ENCODE data around the gene PEX14. TPM values are rescaled to one million over a fixed set of nuclear protein-coding genes. Genes with fewer than 3 reads are reported as not detected.

PEX14 gene
- total and polyA plus RNA-seq, 2 donors, result 8.8 to 16.1 TPM

DNA sequence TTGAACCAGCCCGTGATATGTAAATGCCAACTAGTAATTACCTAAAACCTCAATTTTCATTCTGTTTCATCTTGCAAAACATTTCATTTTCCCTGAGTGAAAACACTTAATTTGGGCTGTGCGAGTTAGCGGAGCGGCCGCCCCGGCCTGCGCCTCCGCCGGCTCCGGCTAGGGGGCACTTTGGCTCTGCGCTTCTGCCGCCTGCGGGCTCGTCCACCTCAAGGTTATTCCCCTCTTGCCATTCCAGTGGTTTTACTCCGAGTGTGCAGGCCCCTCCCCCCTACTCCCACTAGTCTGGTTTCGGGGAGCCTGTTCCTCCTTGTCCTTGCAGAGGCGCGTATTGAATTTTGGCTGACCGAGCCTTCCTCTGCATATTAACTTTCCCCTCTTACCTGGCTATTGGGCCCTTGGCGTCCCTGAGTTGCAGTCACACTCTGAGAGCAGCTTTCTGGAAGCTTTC, 55.6 kb downstream of the PEX14 start:
- Histone ChIP-seq H3K27me3 (ENCODE audit: control insufficient read depth in 2 of 2, insufficient read depth in 1 of 2, low read length in 1 of 2) (no peaks in the 10 kb centered on the region), H3K9me3 (ENCODE audit: control insufficient read depth in 2 of 2, insufficient read depth in 1 of 2, low read length in 1 of 2) (no peaks in the 10 kb centered on the region), H3K4me3 (ENCODE audit: low read length in 2 of 2) (no peak overlapping the region), H3K27ac (ENCODE audit: low read depth in 1 of 2, low read length in 1 of 2) (no peak overlapping the region), H3K4me1 (ENCODE audit: control insufficient read depth in 2 of 2, insufficient read depth in 2 of 2, low read length in 2 of 2) (peaks cover 0 to 4% of the 10 kb centered on the region in 2 donors), H3K36me3 (ENCODE audit: control insufficient read depth in 2 of 2, insufficient read depth in 2 of 2, low read length in 1 of 2) (no peaks in the 10 kb centered on the region)
- peak in 3 of 9 donors; percentile 18 to 36 (median 21) for DNase-seq (ENCODE audit: low read depth in 6 of 9, low spot score in 9 of 9)
- WGBS, result 66% methylated on average over 20 of the region's 20 CpGs

DNA sequence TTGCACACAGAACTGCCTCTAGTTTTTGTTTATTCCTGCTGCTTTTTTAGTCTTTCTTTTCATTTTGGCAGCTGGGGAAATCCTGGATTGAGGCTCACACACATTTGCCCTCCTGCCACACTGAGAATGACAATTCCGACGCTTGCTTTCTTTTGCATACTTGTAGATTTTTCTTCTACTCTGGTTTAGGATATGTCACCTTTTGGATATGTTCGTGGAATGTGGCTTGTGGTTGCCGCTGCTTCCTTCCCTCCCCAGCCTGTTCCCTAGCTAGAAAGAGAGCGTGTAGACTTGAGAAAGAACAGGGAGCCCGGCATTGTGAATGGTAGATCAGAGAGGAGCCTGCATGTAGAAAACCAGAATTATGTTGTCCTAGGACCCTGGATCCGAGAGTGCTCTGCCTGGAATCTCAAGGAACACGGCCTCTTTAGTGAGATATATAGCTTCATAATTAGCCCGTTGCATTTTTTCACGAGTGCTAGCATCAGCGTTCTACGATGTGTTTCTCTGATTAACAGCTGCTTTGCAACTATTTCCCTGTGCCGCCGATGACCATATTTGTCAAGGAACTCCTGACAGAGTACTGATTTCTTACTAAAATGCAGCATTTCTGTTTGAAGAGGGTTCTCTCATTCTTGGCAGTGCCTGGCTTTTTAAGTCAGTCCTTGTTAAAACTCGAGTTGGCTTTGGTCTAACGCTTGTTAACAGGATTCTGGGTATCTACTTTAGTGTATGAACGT, 56.2 kb downstream of the PEX14 start:
- Histone ChIP-seq H3K36me3 (ENCODE audit: control insufficient read depth in 2 of 2, insufficient read depth in 2 of 2, low read length in 1 of 2) (peaks cover 0 to under 1% of the 10 kb centered on the region in 2 donors), H3K27ac (ENCODE audit: low read depth in 1 of 2, low read length in 1 of 2) (no peak overlapping the region), H3K9me3 (ENCODE audit: control insufficient read depth in 2 of 2, insufficient read depth in 1 of 2, low read length in 1 of 2) (no peaks in the 10 kb centered on the region), H3K4me3 (ENCODE audit: low read length in 2 of 2) (no peak overlapping the region), H3K4me1 (ENCODE audit: control insufficient read depth in 2 of 2, insufficient read depth in 2 of 2, low read length in 2 of 2) (peaks cover 0 to 4% of the 10 kb centered on the region in 2 donors), H3K27me3 (ENCODE audit: control insufficient read depth in 2 of 2, insufficient read depth in 1 of 2, low read length in 1 of 2) (no peaks in the 10 kb centered on the region)
- WGBS, result 78% methylated on average over 17 of the region's 17 CpGs
- DNase-seq (ENCODE audit: low read depth in 6 of 9, low spot score in 9 of 9), result no peak

DNA sequence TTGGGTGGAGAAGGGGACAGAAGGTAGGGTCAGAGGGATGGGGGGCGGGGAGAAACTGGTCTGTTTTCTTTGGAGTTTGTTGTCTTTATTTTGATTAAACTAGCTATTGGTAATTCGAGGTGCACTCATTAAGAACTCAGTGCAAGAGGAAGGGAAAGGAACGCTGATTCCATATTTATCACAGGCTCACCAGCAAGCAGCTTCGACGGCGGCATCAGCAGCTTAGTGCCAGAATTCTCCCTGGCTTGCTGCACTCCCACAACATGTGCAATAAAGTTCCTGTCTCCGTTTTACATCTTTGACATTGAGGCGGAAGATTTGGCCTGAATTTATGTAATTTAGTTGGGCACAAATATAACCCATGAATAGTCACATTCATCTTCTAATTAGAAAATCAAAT, 57.6 kb downstream of the PEX14 start:
- Histone ChIP-seq H3K4me3 (ENCODE audit: low read length in 2 of 2) (no peak overlapping the region), H3K27ac (ENCODE audit: low read depth in 1 of 2, low read length in 1 of 2) (no peak overlapping the region), H3K36me3 (ENCODE audit: control insufficient read depth in 2 of 2, insufficient read depth in 2 of 2, low read length in 1 of 2) (peaks cover 5 to 8% of the 10 kb centered on the region in 2 donors), H3K27me3 (ENCODE audit: control insufficient read depth in 2 of 2, insufficient read depth in 1 of 2, low read length in 1 of 2) (no peaks in the 10 kb centered on the region), H3K4me1 (ENCODE audit: control insufficient read depth in 2 of 2, insufficient read depth in 2 of 2, low read length in 2 of 2) (peaks cover 0 to 4% of the 10 kb centered on the region in 2 donors), H3K9me3 (ENCODE audit: control insufficient read depth in 2 of 2, insufficient read depth in 1 of 2, low read length in 1 of 2) (no peaks in the 10 kb centered on the region)
- no peak for DNase-seq (ENCODE audit: low read depth in 6 of 9, low spot score in 9 of 9)
- WGBS, result 97% methylated on average over 8 of the region's 8 CpGs

GRCh38 chr1:10534519-10534918, 59.8 kb downstream of the PEX14 start:
- Histone ChIP-seq H3K27me3 (ENCODE audit: control insufficient read depth in 2 of 2, insufficient read depth in 1 of 2, low read length in 1 of 2) (no peaks in the 10 kb centered on the region), H3K9me3 (ENCODE audit: control insufficient read depth in 2 of 2, insufficient read depth in 1 of 2, low read length in 1 of 2) (no peaks in the 10 kb centered on the region), H3K36me3 (ENCODE audit: control insufficient read depth in 2 of 2, insufficient read depth in 2 of 2, low read length in 1 of 2) (peaks cover 11 to 15% of the 10 kb centered on the region in 2 donors), H3K4me1 (ENCODE audit: control insufficient read depth in 2 of 2, insufficient read depth in 2 of 2, low read length in 2 of 2) (peaks cover 0 to 4% of the 10 kb centered on the region in 2 donors), H3K4me3 (ENCODE audit: low read length in 2 of 2) (no peak overlapping the region), H3K27ac (ENCODE audit: low read depth in 1 of 2, low read length in 1 of 2) (no peak overlapping the region)
- WGBS, result 98% methylated on average over 7 of the region's 7 CpGs
- DNase-seq (ENCODE audit: low read depth in 6 of 9, low spot score in 9 of 9), result no peak

DNA sequence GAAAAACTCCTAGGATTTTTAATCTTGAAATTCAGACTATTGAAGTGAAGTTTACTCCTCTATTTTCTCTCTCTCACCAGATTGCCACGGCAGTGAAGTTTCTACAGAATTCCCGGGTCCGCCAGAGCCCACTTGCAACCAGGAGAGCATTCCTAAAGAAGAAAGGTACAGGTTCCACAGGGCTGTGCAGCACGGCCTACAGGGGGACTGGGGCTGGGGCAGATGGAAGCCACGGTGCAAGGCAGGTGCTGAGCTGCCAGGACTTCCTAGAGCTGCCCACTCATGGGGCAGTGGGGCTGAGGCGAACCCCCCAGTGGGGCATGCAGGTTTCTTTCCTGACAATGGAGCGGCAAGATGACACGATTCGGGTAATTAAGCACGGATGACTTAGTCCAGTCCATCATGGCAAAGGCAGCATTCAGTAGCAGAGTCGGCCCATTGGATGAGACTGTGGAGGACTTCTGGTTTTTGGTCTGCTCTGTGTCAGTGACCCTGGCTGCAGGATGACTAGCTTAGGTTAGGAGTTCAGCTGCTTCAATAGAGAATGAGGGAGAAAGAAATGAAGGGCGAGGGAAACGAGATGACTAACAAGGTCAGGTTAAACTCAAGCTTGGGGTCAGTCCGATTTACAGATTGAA, 61.5 kb downstream of the PEX14 start:
- no peak overlapping the region for H3K27ac ChIP-seq (ENCODE audit: low read depth in 1 of 2, low read length in 1 of 2)
- H3K36me3 ChIP-seq (ENCODE audit: control insufficient read depth in 2 of 2, insufficient read depth in 2 of 2, low read length in 1 of 2), result peaks cover 11 to 19% of the 10 kb centered on the region in 2 donors
- no peaks in the 10 kb centered on the region for H3K4me1 ChIP-seq (ENCODE audit: control insufficient read depth in 2 of 2, insufficient read depth in 2 of 2, low read length in 2 of 2)
- WGBS, result 98% methylated on average over 14 of the region's 14 CpGs
- H3K27me3 ChIP-seq (ENCODE audit: control insufficient read depth in 2 of 2, insufficient read depth in 1 of 2, low read length in 1 of 2), result no peaks in the 10 kb centered on the region
- H3K9me3 ChIP-seq (ENCODE audit: control insufficient read depth in 2 of 2, insufficient read depth in 1 of 2, low read length in 1 of 2), result no peaks in the 10 kb centered on the region
- no peak overlapping the region for H3K4me3 ChIP-seq (ENCODE audit: low read length in 2 of 2)
- no peak for DNase-seq (ENCODE audit: low read depth in 6 of 9, low spot score in 9 of 9)

GRCh38 chr1:10537082-10537766, 62.5 kb downstream of the PEX14 start:
- Histone ChIP-seq H3K27me3 (ENCODE audit: control insufficient read depth in 2 of 2, insufficient read depth in 1 of 2, low read length in 1 of 2) (no peaks in the 10 kb centered on the region), H3K4me1 (ENCODE audit: control insufficient read depth in 2 of 2, insufficient read depth in 2 of 2, low read length in 2 of 2) (no peaks in the 10 kb centered on the region), H3K27ac (ENCODE audit: low read depth in 1 of 2, low read length in 1 of 2) (no peak overlapping the region), H3K9me3 (ENCODE audit: control insufficient read depth in 2 of 2, insufficient read depth in 1 of 2, low read length in 1 of 2) (no peaks in the 10 kb centered on the region), H3K36me3 (ENCODE audit: control insufficient read depth in 2 of 2, insufficient read depth in 2 of 2, low read length in 1 of 2) (peaks cover 11 to 22% of the 10 kb centered on the region in 2 donors), H3K4me3 (ENCODE audit: low read length in 2 of 2) (no peak overlapping the region)
- DNase-seq (ENCODE audit: low read depth in 6 of 9, low spot score in 9 of 9), result no peak
- 92% methylated on average over 15 of the region's 15 CpGs for WGBS

GRCh38 chr1:10538646-10539355, 64.1 kb downstream of the PEX14 start:
- Histone ChIP-seq H3K4me3 (ENCODE audit: low read length in 2 of 2) (no peak overlapping the region), H3K27me3 (ENCODE audit: control insufficient read depth in 2 of 2, insufficient read depth in 1 of 2, low read length in 1 of 2) (no peaks in the 10 kb centered on the region), H3K9me3 (ENCODE audit: control insufficient read depth in 2 of 2, insufficient read depth in 1 of 2, low read length in 1 of 2) (no peaks in the 10 kb centered on the region), H3K36me3 (ENCODE audit: control insufficient read depth in 2 of 2, insufficient read depth in 2 of 2, low read length in 1 of 2) (peaks cover 11 to 22% of the 10 kb centered on the region in 2 donors), H3K27ac (ENCODE audit: low read depth in 1 of 2, low read length in 1 of 2) (no peak overlapping the region), H3K4me1 (ENCODE audit: control insufficient read depth in 2 of 2, insufficient read depth in 2 of 2, low read length in 2 of 2) (no peaks in the 10 kb centered on the region)
- WGBS, result 95% methylated on average over 13 of the region's 13 CpGs
- no peak for DNase-seq (ENCODE audit: low read depth in 6 of 9, low spot score in 9 of 9)

GRCh38 chr1:10539411-10540043, 64.8 kb downstream of the PEX14 start:
- Histone ChIP-seq H3K27ac (ENCODE audit: low read depth in 1 of 2, low read length in 1 of 2) (no peak overlapping the region), H3K4me3 (ENCODE audit: low read length in 2 of 2) (no peak overlapping the region), H3K27me3 (ENCODE audit: control insufficient read depth in 2 of 2, insufficient read depth in 1 of 2, low read length in 1 of 2) (no peaks in the 10 kb centered on the region), H3K9me3 (ENCODE audit: control insufficient read depth in 2 of 2, insufficient read depth in 1 of 2, low read length in 1 of 2) (no peaks in the 10 kb centered on the region), H3K4me1 (ENCODE audit: control insufficient read depth in 2 of 2, insufficient read depth in 2 of 2, low read length in 2 of 2) (peaks cover 0 to 2% of the 10 kb centered on the region in 2 donors), H3K36me3 (ENCODE audit: control insufficient read depth in 2 of 2, insufficient read depth in 2 of 2, low read length in 1 of 2) (peaks cover 11 to 22% of the 10 kb centered on the region in 2 donors)
- no peak for DNase-seq (ENCODE audit: low read depth in 6 of 9, low spot score in 9 of 9)
- WGBS, result 95% methylated on average over 4 of the region's 4 CpGs
